ENCODE data around the gene KRTAP10-5. TPM values are rescaled to one million over a fixed set of nuclear protein-coding genes. Genes with fewer than 3 reads are reported as not detected.

KRTAP10-5 gene
- total RNA-seq, 1 experiment from 2014 or later: not detected

GRCh38 chr21:44595524-44595923 is 15.1 kb upstream of the KRTAP10-5 start:
- CTCF ChIA-PET: no interaction called here
- H3K27me3 ChIP-seq (replicated peaks; ENCODE audit: control insufficient read depth, insufficient read depth, low read length): no peaks in the 10 kb centered on the region
- BruUV-seq (replicated peaks): no TSS peak

GRCh38 chr21:44594406-44594916 is 14.1 kb upstream of the KRTAP10-5 start:
- BruUV-seq (replicated peaks): no TSS peak
- Histone ChIP-seq H3K4me3 (ENCODE audit: low read depth, low read length) (no peak overlapping the region), H3K27me3 (replicated peaks; ENCODE audit: control insufficient read depth, insufficient read depth, low read length) (no peaks in the 10 kb centered on the region), H3K9me3 (no peaks in the 10 kb centered on the region), H3K36me3 (ENCODE audit: control insufficient read depth, insufficient read depth, low read length) (no peaks in the 10 kb centered on the region), H3K4me1 (no peaks in the 10 kb centered on the region)
- Mint-ChIP-seq H3K36me3 (ENCODE audit: insufficient read depth, unreplicated experiment) (no peaks in the 10 kb centered on the region), H3K9me3 (ENCODE audit: unreplicated experiment) (peaks cover 18% of the 10 kb centered on the region), H3K4me3 (ENCODE audit: unreplicated experiment) (no peak overlapping the region), H3K27me3 (ENCODE audit: insufficient read depth, unreplicated experiment) (peaks cover 4% of the 10 kb centered on the region), H3K27ac (ENCODE audit: unreplicated experiment) (no peak overlapping the region), H3K4me1 (ENCODE audit: low read depth, unreplicated experiment) (peaks cover 7% of the 10 kb centered on the region)
- ChIA-PET POLR2A (no interaction called here), CTCF (no interaction called here)
- intact Hi-C loops (cut with micrococcal nuclease; ENCODE audit: unreplicated experiment): no loop called here
- no peak for DNase-seq
- TF ChIP-seq CTCF (IDR thresholded peaks at IDR 0.05; ENCODE audit: insufficient read depth in 1 of 2, low read depth in 1 of 2, low read length in 1 of 2, severe bottlenecking in 1 of 2, unreplicated experiment in 1 of 2): no peak

More at GRCh38 chr21:44595524-44595923, 15.1 kb upstream of the KRTAP10-5 start:
- H3K27me3 Mint-ChIP-seq (ENCODE audit: insufficient read depth, unreplicated experiment): peaks cover 4% of the 10 kb centered on the region
- Histone ChIP-seq H3K9me3 (no peaks in the 10 kb centered on the region), H3K4me3 (ENCODE audit: low read depth, low read length) (no peak overlapping the region), H3K36me3 (ENCODE audit: control insufficient read depth, insufficient read depth, low read length) (no peaks in the 10 kb centered on the region), H3K4me1 (no peaks in the 10 kb centered on the region)
- no peak overlapping the region for H3K4me3 Mint-ChIP-seq (ENCODE audit: unreplicated experiment)
- POLR2A ChIA-PET: no interaction called here
- TF ChIP-seq CTCF (IDR thresholded peaks at IDR 0.05; ENCODE audit: insufficient read depth in 1 of 2, low read depth in 1 of 2, low read length in 1 of 2, severe bottlenecking in 1 of 2, unreplicated experiment in 1 of 2): no peak
- H3K4me1 Mint-ChIP-seq (ENCODE audit: low read depth, unreplicated experiment): peaks cover 7% of the 10 kb centered on the region
- no peak for DNase-seq
- intact Hi-C loops (cut with micrococcal nuclease; ENCODE audit: unreplicated experiment): no loop called here
- H3K9me3 Mint-ChIP-seq (ENCODE audit: unreplicated experiment): peaks cover 18% of the 10 kb centered on the region
- no peak overlapping the region for H3K27ac Mint-ChIP-seq (ENCODE audit: unreplicated experiment)
- no peaks in the 10 kb centered on the region for H3K36me3 Mint-ChIP-seq (ENCODE audit: insufficient read depth, unreplicated experiment)

- H3K4me3 Mint-ChIP-seq (ENCODE audit: unreplicated experiment): no peak overlapping the region
- BruUV-seq (replicated peaks): no TSS peak
- no peaks in the 10 kb centered on the region for H3K36me3 ChIP-seq (ENCODE audit: control insufficient read depth, insufficient read depth, low read length)
- H3K27ac Mint-ChIP-seq (ENCODE audit: unreplicated experiment): no peak overlapping the region
- peaks cover 4% of the 10 kb centered on the region for H3K27me3 Mint-ChIP-seq (ENCODE audit: insufficient read depth, unreplicated experiment)
- no peak for DNase-seq
- TF ChIP-seq CTCF (IDR thresholded peaks at IDR 0.05; ENCODE audit: insufficient read depth in 1 of 2, low read depth in 1 of 2, low read length in 1 of 2, severe bottlenecking in 1 of 2, unreplicated experiment in 1 of 2): no peak
- intact Hi-C loops (cut with micrococcal nuclease; ENCODE audit: unreplicated experiment): no loop called here
- H3K36me3 Mint-ChIP-seq (ENCODE audit: insufficient read depth, unreplicated experiment): no peaks in the 10 kb centered on the region
- CTCF ChIA-PET: no interaction called here
- no peaks in the 10 kb centered on the region for H3K4me1 ChIP-seq
- H3K27me3 ChIP-seq (replicated peaks; ENCODE audit: control insufficient read depth, insufficient read depth, low read length): no peaks in the 10 kb centered on the region
- peaks cover 7% of the 10 kb centered on the region for H3K4me1 Mint-ChIP-seq (ENCODE audit: low read depth, unreplicated experiment)
- POLR2A ChIA-PET: no interaction called here
- H3K4me3 ChIP-seq (ENCODE audit: low read depth, low read length): no peak overlapping the region
- no peaks in the 10 kb centered on the region for H3K9me3 ChIP-seq
- H3K9me3 Mint-ChIP-seq (ENCODE audit: unreplicated experiment): peaks cover 14% of the 10 kb centered on the region
Measured at GRCh38 chr21:44593598-44594405, 13.4 kb upstream of the KRTAP10-5 start.

Data from Caco-2 (cell line).